Keratinocyte (primary cell): ENCODE results near the gene BLTP2.

Source experiments
- EZH2 ChIP-seq: IDR thresholded peaks from one replicate; pipeline ENCODE4 v1.6.1; 2012; ENCODE audit warnings: inconsistent platforms, mild to moderate bottlenecking, low read length, moderate library complexity
- TF ChIP-seq, protein P1 (sequence below), 3 experiments: IDR thresholded peaks in 1 of 3; conservative IDR thresholded peaks in 1 of 3; optimal IDR thresholded peaks in 1 of 3; 2 replicates in 2 of 3; 3 replicates in 1 of 3; pipeline versions ENCODE3 to v1.5.1; 2011; ENCODE audit warnings: low read length in 3 of 3, mild to moderate bottlenecking in 3 of 3, moderate library complexity in 2 of 3, control low read depth in 1 of 3, inconsistent platforms in 1 of 3; ENCODE audit not compliant: insufficient read depth in 2 of 3; ENCODE audit errors: extremely low read depth in 1 of 3

DNA sequence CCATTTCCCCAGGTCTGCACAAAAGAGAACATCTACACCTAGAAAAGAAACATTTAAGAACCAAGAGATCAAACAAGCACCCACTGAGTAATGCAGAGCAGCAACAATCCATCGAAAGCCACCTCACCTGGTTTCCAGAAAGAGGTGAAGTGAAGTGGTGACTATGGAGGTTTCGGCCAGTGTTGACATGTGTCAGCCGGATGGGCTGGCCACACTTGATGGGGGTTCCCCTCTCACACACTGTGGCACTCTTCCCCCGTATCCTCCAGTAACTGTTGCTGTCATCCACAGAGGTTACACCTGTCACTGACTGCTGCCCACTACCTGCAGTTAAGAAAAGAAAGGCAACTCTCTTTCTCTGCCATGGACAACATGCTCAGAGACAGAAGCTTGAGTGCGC lies 10.2 kb upstream of the BLTP2 start:
- TF ChIP-seq, protein P1, sequence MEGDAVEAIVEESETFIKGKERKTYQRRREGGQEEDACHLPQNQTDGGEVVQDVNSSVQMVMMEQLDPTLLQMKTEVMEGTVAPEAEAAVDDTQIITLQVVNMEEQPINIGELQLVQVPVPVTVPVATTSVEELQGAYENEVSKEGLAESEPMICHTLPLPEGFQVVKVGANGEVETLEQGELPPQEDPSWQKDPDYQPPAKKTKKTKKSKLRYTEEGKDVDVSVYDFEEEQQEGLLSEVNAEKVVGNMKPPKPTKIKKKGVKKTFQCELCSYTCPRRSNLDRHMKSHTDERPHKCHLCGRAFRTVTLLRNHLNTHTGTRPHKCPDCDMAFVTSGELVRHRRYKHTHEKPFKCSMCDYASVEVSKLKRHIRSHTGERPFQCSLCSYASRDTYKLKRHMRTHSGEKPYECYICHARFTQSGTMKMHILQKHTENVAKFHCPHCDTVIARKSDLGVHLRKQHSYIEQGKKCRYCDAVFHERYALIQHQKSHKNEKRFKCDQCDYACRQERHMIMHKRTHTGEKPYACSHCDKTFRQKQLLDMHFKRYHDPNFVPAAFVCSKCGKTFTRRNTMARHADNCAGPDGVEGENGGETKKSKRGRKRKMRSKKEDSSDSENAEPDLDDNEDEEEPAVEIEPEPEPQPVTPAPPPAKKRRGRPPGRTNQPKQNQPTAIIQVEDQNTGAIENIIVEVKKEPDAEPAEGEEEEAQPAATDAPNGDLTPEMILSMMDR (optimal IDR thresholded peaks at IDR 0.05 in 1 of 3, IDR thresholded peaks at IDR 0.05 in 1 of 3, conservative IDR thresholded peaks at IDR 0.05 in 1 of 3; ENCODE audit: extremely low read depth in 1 of 3, insufficient read depth in 2 of 3, low read length in 3 of 3), result no peak
- no peak for TF ChIP-seq EZH2
